Testis (tissue), 2 donors: Measurements from ENCODE around the gene PLSCR4.

Experiments
- CTCF ChIP-seq, 3 experiments: fragments of 450-650 bp in 2 of 3; fragments of 200-600 bp in 1 of 3; sonication (generic) in 1 of 3; IDR thresholded peaks; one replicate each; pipeline ENCODE4 v1.5.1; 2016 to 2019; ENCODE audit warnings: antibody characterized with exemption in 3 of 3, mild to moderate bottlenecking in 2 of 3, moderate library complexity in 1 of 3
- POLR2A ChIP-seq: fragments of 450-650 bp; IDR thresholded peaks from one replicate; pipeline ENCODE4 v1.6.1; 2017; ENCODE audit warnings: antibody characterized with exemption, mild to moderate bottlenecking, moderate library complexity

DNA sequence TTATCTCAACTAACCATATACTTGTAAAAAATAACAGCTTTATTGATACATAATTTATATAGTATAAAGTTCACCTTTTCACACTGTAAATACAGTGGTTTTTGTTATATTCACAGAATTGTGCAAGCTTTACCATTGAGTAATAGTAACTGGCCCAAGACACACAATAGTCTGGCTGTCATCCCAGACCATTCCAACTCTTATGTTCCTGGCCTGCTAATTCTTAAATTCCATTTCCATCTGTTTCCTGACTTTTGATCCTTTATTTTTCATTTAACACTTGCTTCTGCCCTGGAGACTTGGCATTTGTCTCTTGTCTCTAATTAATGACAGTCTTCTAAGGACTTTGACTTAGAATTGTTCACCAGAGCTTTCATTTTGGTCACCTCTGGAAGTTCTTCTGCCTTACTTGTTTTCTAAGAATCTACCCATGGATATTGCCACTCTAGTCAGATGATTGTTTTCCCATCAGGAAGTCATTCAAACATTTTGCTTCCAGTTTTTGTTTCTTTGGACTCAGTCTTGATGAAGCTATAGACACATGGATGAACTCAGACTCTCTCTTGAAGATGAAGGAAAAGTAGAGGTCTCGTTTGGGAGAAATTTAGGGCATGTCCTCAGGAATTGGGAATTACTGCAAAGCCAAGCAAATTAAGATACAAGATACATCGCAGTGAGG lies 27.2 kb upstream of the PLSCR4 start:
- no peak for TF ChIP-seq CTCF (IDR thresholded peaks at IDR 0.05)
- no peak for TF ChIP-seq POLR2A
